ENCODE results near the gene PPP2R3A. TPM values are rescaled to one million over a fixed set of nuclear protein-coding genes. Genes with fewer than 3 reads are reported as not detected.

PPP2R3A gene
- total and polyA plus RNA-seq, 2 of the 4 experiments (the other 2 are of a cell fraction): 11.3 to 37.3 TPM

DNA sequence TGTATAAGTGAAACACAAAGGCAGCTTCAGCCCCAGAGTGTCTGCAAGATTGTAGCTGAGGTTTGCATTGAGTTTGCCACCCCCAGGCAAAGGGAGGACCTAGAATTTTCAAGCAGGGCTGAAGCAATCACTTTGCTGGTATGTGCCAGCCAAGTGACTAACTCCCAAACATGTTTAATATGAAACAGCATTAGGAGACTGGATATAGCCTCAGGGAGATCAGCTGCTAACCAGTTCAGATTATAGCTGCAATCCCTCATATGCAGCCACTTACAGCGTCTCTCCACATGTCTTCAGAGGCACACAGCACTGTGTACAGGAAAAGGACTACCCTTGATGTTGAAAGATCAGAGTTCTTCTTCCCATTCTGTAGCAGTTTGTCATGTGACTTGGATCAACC is 38.4 kb upstream of the PPP2R3A start:
- CTCF ChIA-PET: interaction anchor here (0.8 kb wide), 1 partner anchor 116 kb away, joined by 3 read pairs; no protein-coding TSS in a partner anchor
- WGBS, 2 experiments (ENCODE audit: extremely low coverage in 2 of 2, insufficient read length in 1 of 2): no CpG with 5 or more reads among the region's 1 CpG
- no TSS peak for BruUV-seq (replicated peaks)

More for the DNA sequence above, 38.4 kb upstream of the PPP2R3A start:
- POLR2A ChIA-PET (ENCODE audit: unreplicated experiment): no interaction called here
- Histone ChIP-seq H4K5ac (ENCODE audit: low read depth, low read length) (no peak overlapping the region), H4K8ac (ENCODE audit: low read depth in 2 of 2, low read length in 2 of 2) (no peak overlapping the region), H3K9ac (ENCODE audit: low read depth, low read length) (no peak overlapping the region), H2AFZ (replicated peaks; ENCODE audit: low read length, poor library complexity) (no peak overlapping the region), H2BK5ac (ENCODE audit: low read depth, low read length, poor library complexity, severe bottlenecking) (no peak overlapping the region), H3K27me3 (ENCODE audit: control insufficient read depth, insufficient read depth, low read length) (no peaks in the 10 kb centered on the region; the same call in 1 of the 2 replicates), H3K79me1 (ENCODE audit: low read depth in 1 of 2, low read length in 2 of 2) (no peaks in the 10 kb centered on the region), H2BK120ac (ENCODE audit: low read depth, low read length) (no peak overlapping the region), H3K18ac (ENCODE audit: low read depth, low read length) (no peak overlapping the region), H4K20me1 (ENCODE audit: insufficient read depth, low read length) (no peaks in the 10 kb centered on the region), H3K14ac (replicated peaks; ENCODE audit: low read depth, low read length) (no peak overlapping the region), H3K4me1 (ENCODE audit: control insufficient read depth, insufficient read depth, low read length) (0 out of 2 replicates have a peak, but pooled peaks cover 2% of the 10 kb centered on the region), H3K23ac (ENCODE audit: low read depth, low read length) (no peak overlapping the region), H2BK20ac (ENCODE audit: low read depth, low read length) (no peak overlapping the region), H3K27ac (ENCODE audit: insufficient read depth, low read length) (no peak overlapping the region), H2BK15ac (ENCODE audit: low read depth, low read length) (no peak overlapping the region), H3K56ac (ENCODE audit: extremely low read depth, insufficient read depth, low read length) (no peak overlapping the region), H3K9me1 (ENCODE audit: insufficient read depth, low read length) (no peaks in the 10 kb centered on the region), H3K36me3 (ENCODE audit: control insufficient read depth, insufficient read depth, low read length) (no peaks in the 10 kb centered on the region), H3K4me2 (ENCODE audit: low read depth, low read length) (no peak overlapping the region), H3K4me3 (ENCODE audit: insufficient read depth, low read depth, low read length) (no peak overlapping the region), H3K4ac (ENCODE audit: low read depth, low read length) (no peak overlapping the region), H3K9me3 (ENCODE audit: control insufficient read depth, insufficient read depth, low read length) (no peaks in the 10 kb centered on the region), H4K91ac (ENCODE audit: insufficient read depth, low read depth, low read length) (no peak overlapping the region), H2AK9ac (replicated peaks; ENCODE audit: low read depth, low read length, poor library complexity) (no peak overlapping the region), H2AK5ac (ENCODE audit: low read depth, low read length) (no peak overlapping the region)
- peak; percentile 73 for ATAC-seq (ENCODE audit: low read depth)
- in situ Hi-C loops (cut with MboI; ENCODE audit: low sequenced_read_pairs): no loop called here
- intact Hi-C loops (cut with micrococcal nuclease): no loop called here
- dilution Hi-C loops (cut with HindIII; ENCODE audit: low sequenced_read_pairs, unreplicated experiment): no loop called here
- peak; percentile 48 for DNase-seq
- TF ChIP-seq FOS (IDR thresholded peaks at IDR 0.05; ENCODE audit: low read depth, low read length) (no peak), CEBPB (IDR thresholded peaks at IDR 0.05; ENCODE audit: low read depth, low read length) (peak; percentile 26; the same call in 1 of the 2 replicates), SMC3 (IDR thresholded peaks at IDR 0.05; ENCODE audit: low read depth, low read length) (no peak), RAD21 (IDR thresholded peaks at IDR 0.05; ENCODE audit: low read length) (no peak), CHD1 (IDR thresholded peaks at IDR 0.05; ENCODE audit: low read depth, low read length) (no peak), NFE2L2 (IDR thresholded peaks at IDR 0.05; ENCODE audit: low read depth, low read length) (no peak)
